GM12878 (cell line): ENCODE results near the gene HAND1. TPM values are rescaled to one million over a fixed set of nuclear protein-coding genes. Genes with fewer than 3 reads are reported as not detected.

Experiments
- ATAC-seq: fragments of 200-7000 bp; cut with Tn5 transposase; 3 replicates; pipeline ENCODE4 v1.9.1; 2020; ENCODE audit warnings: mild to moderate bottlenecking, moderate library complexity
- BruUV-seq: library from RNA; stranded (reverse); fragments of 400-500 nt; replicated peaks from 2 replicates; lab custom pipeline; 2021; lab: Mats Ljungman, UMichigan
- CTCF ChIA-PET: fragments of 300-600 bp; sonication (Branson Sonifier 250); formaldehyde crosslinking; extraction: SDS; loops from one replicate; lab custom pipeline; 2021; ENCODE audit warnings: inconsistent platforms; lab: Yijun Ruan, JAX
- POLR2A ChIA-PET: fragments of 350-600 bp; formaldehyde crosslinking; extraction: SDS; loops from one replicate; lab custom pipeline; 2021; ENCODE audit warnings: inconsistent platforms; lab: Charles Lee
- RAD21 ChIA-PET: fragments of 300-600 bp; sonication (Branson Sonifier 250); formaldehyde crosslinking; loops from one replicate; lab custom pipeline; 2023; ENCODE audit warnings: antibody characterized with exemption; ENCODE audit not compliant: unreplicated experiment; lab: Charles Lee
- SMC1A ChIA-PET: fragments of 300-600 bp; sonication (Branson Sonifier 250); formaldehyde crosslinking; loops from one replicate; lab custom pipeline; 2023; ENCODE audit not compliant: unreplicated experiment, uncharacterized antibody; lab: Charles Lee
- DNase-seq: peaks from one replicate; pipeline ENCODE4 v3.0.0-alpha.2; 2011; ENCODE audit warnings: low read depth, low spot score
- FAIRE-seq: peaks from 3 replicates; lab custom pipeline; 2011; peaks lifted over from hg19 to GRCh38; lab: Jason Lieb, UNC
- H2AFZ ChIP-seq: 2 replicates; pipeline ENCODE4 v1.6.0; 2011; ENCODE audit warnings: low read depth, low read length, control low read depth; ENCODE audit not compliant: control insufficient read depth
- H3K27ac ChIP-seq: 2 replicates; pipeline ENCODE4 v1.5.1; 2011; ENCODE audit warnings: control low read depth; ENCODE audit not compliant: control insufficient read depth, insufficient read depth
- H3K27me3 ChIP-seq, 2 experiments: replicated peaks in 1 of 2; 2 replicates each; pipeline versions ENCODE4 v1.6.0 to v1.6.1; 2011; ENCODE audit warnings: low read length in 1 of 2; ENCODE audit not compliant: control insufficient read depth in 2 of 2, insufficient read depth in 2 of 2
- H3K36me3 ChIP-seq, 2 experiments: 2 replicates each; pipeline ENCODE4 v1.5.1; 2011; ENCODE audit warnings: low read length in 1 of 2; ENCODE audit not compliant: control insufficient read depth in 2 of 2, insufficient read depth in 2 of 2
- H3K4me1 ChIP-seq: 2 replicates; pipeline ENCODE4 v1.6.1; 2011; ENCODE audit warnings: mild to moderate bottlenecking, low read length, moderate library complexity, mixed read lengths; ENCODE audit not compliant: control insufficient read depth, insufficient read depth
- H3K4me2 ChIP-seq: 2 replicates; pipeline ENCODE4 v1.6.0; 2011; ENCODE audit warnings: control low read depth; ENCODE audit not compliant: control insufficient read depth, insufficient read depth
- H3K4me3 ChIP-seq: fragments of 200-600 bp; sonication (generic); 2 replicates; pipeline ENCODE4 v1.5.1; 2016
- H3K79me2 ChIP-seq: 2 replicates; pipeline ENCODE4 v1.6.0; 2011; ENCODE audit warnings: low read length; ENCODE audit not compliant: control insufficient read depth, insufficient read depth
- H3K9ac ChIP-seq: 2 replicates; pipeline ENCODE4 v1.8.0; 2011; ENCODE audit warnings: low read length, control low read depth, mixed read lengths; ENCODE audit not compliant: control insufficient read depth, insufficient read depth
- H3K9me3 ChIP-seq: replicated peaks from 3 replicates; pipeline ENCODE4 v1.5.1; 2011; ENCODE audit warnings: mild to moderate bottlenecking, low read length; ENCODE audit not compliant: control insufficient read depth, insufficient read depth
- H4K20me1 ChIP-seq: 2 replicates; pipeline ENCODE4 v1.6.0; 2011; ENCODE audit not compliant: control insufficient read depth, insufficient read depth
- ASH2L ChIP-seq: fragments of 300-600, 200-600 bp; sonication (generic); IDR thresholded peaks from 2 replicates; pipeline ENCODE4 v1.6.1; 2017; ENCODE audit warnings: low read depth, mild to moderate bottlenecking, borderline replicate concordance
- BCL11A ChIP-seq: IDR thresholded peaks from 2 replicates; pipeline ENCODE4 v1.6.1; 2011; ENCODE audit warnings: low read depth, low read length
- CHD1 ChIP-seq: IDR thresholded peaks from 2 replicates; pipeline ENCODE4 v1.6.1; 2012; ENCODE audit warnings: low read depth, low read length, improper control_type of control experiment
- CREM ChIP-seq: IDR thresholded peaks from 2 replicates; pipeline ENCODE4 v1.6.1; 2014; ENCODE audit warnings: antibody characterized with exemption, low read depth
- ETV6 ChIP-seq, 2 experiments: fragments of 450-650 bp in 1 of 2; IDR thresholded peaks in 1 of 2; conservative IDR thresholded peaks in 1 of 2; 2 replicates each; pipeline ENCODE4 v1.6.1; 2014; ENCODE audit warnings: antibody characterized with exemption in 1 of 2, borderline replicate concordance in 1 of 2, low read depth in 1 of 2, mild to moderate bottlenecking in 1 of 2, moderate library complexity in 1 of 2
- FOS ChIP-seq: IDR thresholded peaks from 3 replicates; pipeline ENCODE4 v1.6.1; 2011; ENCODE audit warnings: borderline replicate concordance; ENCODE audit not compliant: insufficient read length; ENCODE audit errors: extremely low read depth
- HDGF ChIP-seq: fragments of 450-650 bp; IDR thresholded peaks from 2 replicates; pipeline ENCODE4 v1.6.1; 2016; ENCODE audit warnings: antibody characterized with exemption
- JUND ChIP-seq: IDR thresholded peaks from 2 replicates; pipeline ENCODE4 v1.6.1; 2012; ENCODE audit warnings: low read depth, mild to moderate bottlenecking, low read length, improper control_type of control experiment, moderate library complexity
- KAT2A ChIP-seq: conservative IDR thresholded peaks from 2 replicates; pipeline ENCODE4 v1.6.1; 2011; ENCODE audit warnings: low read depth, low read length; ENCODE audit not compliant: control insufficient read depth
- NBN ChIP-seq: fragments of 450-650 bp; IDR thresholded peaks from 2 replicates; pipeline ENCODE4 v1.6.1; 2016
- NR2C2 ChIP-seq: IDR thresholded peaks from 2 replicates; pipeline ENCODE4 v1.6.1; 2011; ENCODE audit warnings: borderline replicate concordance, low read depth; ENCODE audit not compliant: control insufficient read depth, insufficient read length
- PML ChIP-seq: IDR thresholded peaks from 2 replicates; pipeline ENCODE4 v1.6.1; 2012; ENCODE audit warnings: low read length, inconsistent platforms
- SMARCA5 ChIP-seq: fragments of 450-650 bp; IDR thresholded peaks from 2 replicates; pipeline ENCODE4 v1.6.1; 2017; ENCODE audit warnings: mild to moderate bottlenecking
- SMC3 ChIP-seq: IDR thresholded peaks from 2 replicates; pipeline ENCODE4 v1.6.1; 2011; ENCODE audit warnings: low read length, improper control_type of control experiment, borderline replicate concordance
- SPI1 ChIP-seq: IDR thresholded peaks from 2 replicates; pipeline ENCODE4 v1.6.1; 2011; ENCODE audit warnings: low read depth, mild to moderate bottlenecking, low read length, moderate library complexity, borderline replicate concordance; ENCODE audit not compliant: insufficient read depth
- SRF ChIP-seq, 2 experiments: IDR thresholded peaks; 2 replicates each; pipeline ENCODE4 v1.6.1; 2011; ENCODE audit warnings: low read depth in 2 of 2, low read length in 2 of 2, mild to moderate bottlenecking in 1 of 2, moderate library complexity in 1 of 2
- SUZ12 ChIP-seq: fragments of 200-600 bp; sonication (generic); IDR thresholded peaks from one replicate; pipeline ENCODE4 v1.6.1; 2018; ENCODE audit warnings: antibody characterized with exemption, mild to moderate bottlenecking; ENCODE audit not compliant: unreplicated experiment
- TCF12 ChIP-seq: IDR thresholded peaks from 2 replicates; pipeline ENCODE4 v1.6.1; 2011; ENCODE audit warnings: low read depth, mild to moderate bottlenecking, low read length
- WGBS: methylation state at CpG from one replicate; pipeline ENCODE4 v1.1.6; 2016; ENCODE audit warnings: low lambda C conversion rate; ENCODE audit not compliant: insufficient replicate concordance, insufficient coverage; ENCODE audit errors: missing lambda C conversion rate; 5-methylcytosine and 5-hydroxymethylcytosine counted together
- in situ Hi-C: fragments of 300-500 bp; cut with MboI; formaldehyde crosslinking; loops from 9 replicates; pipeline ENCODE4 v1.14.3; 2018; ENCODE audit warnings: mixed read lengths
- intact Hi-C: fragments of 100-400 bp; cut with micrococcal nuclease; formaldehyde crosslinking; loops from one replicate; pipeline ENCODE4 v1.14.2; 2022; ENCODE audit not compliant: unreplicated experiment
- polyA plus RNA-seq, 11 experiments: library from polyadenylated mRNA; depleted of rRNA in 4 of 11; unstranded in 6 of 11; stranded (reverse) in 5 of 11; fragments of >200 nt; fragmentation: Nextera tagmentation in 4 of 11; fragmentation: Illumina TruSeq in 1 of 11; extraction: Ambion mirVana in 4 of 11; extraction: Trizol in 1 of 11; gene quantifications; 1 replicate in 1 of 11; 2 replicates in 10 of 11; pipeline versions ENCODE4 v1.2.1 to v1.2.3, GENCODE V29; 2011 to 2016; ENCODE audit warnings: inconsistent platforms in 2 of 11, missing spikeins in 2 of 11, low read depth in 1 of 11
- total RNA-seq, 4 experiments: library from RNA; depleted of rRNA in 3 of 4; stranded (reverse); fragments of >200 nt in 3 of 4; fragmentation: Illumina TruSeq in 1 of 4; extraction: Trizol in 1 of 4; gene quantifications; 2 replicates each; pipeline versions ENCODE4 v1.2.1 to v1.2.3, GENCODE V29; 2013 to 2021
- TF ChIP-seq, protein P1 (sequence below): fragments of 450-650 bp; IDR thresholded peaks from 2 replicates; pipeline ENCODE4 v1.6.1; 2018; ENCODE audit warnings: borderline replicate concordance, mild to moderate bottlenecking; ENCODE audit not compliant: partially characterized antibody
- TF ChIP-seq, protein P2 (sequence below): IDR thresholded peaks from 2 replicates; pipeline ENCODE4 v1.6.1; 2011; ENCODE audit warnings: low read depth, mild to moderate bottlenecking, low read length, moderate library complexity, borderline replicate concordance; ENCODE audit errors: extremely low read depth

The HAND1 gene
- total and polyA plus RNA-seq, 10 of the 15 experiments (the other 5 are each of a cell fraction or from before 2014, with no cell fraction given) = 0.06 to 0.41 (median 0.27) TPM; not detected in 4

DNA sequence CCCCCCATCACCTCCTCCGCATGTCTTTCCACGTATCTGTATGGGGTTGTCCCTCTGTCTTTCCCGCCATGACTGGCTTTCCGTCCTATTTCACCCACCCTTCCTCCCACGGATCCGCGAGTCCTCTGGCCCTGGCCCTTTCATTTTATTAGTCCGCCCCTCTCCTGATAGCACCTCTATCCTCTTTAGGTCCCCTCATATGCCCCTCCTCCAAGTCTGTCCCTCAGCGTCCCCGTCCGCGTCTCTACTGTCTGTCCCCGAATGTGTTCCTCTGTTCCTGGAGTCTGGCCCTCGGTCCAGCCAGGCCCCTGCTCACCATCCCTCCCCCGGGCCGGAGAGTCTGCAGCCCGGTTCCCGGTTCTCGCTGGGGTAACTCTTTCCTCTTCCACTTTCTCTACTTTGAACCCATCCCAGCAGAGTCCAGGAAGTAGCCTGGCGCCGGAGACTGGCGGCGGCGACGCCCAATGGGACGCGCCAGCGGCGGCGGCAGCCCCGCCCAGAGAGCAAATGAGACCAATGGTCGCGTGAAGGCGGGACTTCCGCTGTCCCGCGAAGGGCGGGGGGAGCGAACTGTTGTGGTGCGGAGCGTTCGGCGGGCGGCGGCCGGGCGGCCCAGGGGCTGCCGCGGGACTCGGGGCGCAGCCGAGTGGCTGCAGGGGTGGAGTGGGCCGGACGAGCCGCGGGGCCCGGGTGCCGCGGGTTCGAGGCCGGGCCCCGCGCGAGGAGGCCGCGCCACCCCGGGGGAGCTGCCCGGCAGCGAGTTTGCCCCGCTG lies 32.4 kb downstream of the HAND1 start, which contains the start of gene SAP30L:
SAP30L (plus strand) TSS at position 576 of the 773 bp plus-strand sequence. CDS start 608 bp downstream, outside the sequence.
- SMC1A ChIA-PET = no interaction called here
- RAD21 ChIA-PET = interaction anchor here (1.1 kb wide), 1 partner anchor 16 kb away, joined by 3 read pairs; no protein-coding TSS in a partner anchor
- H3K9me3 ChIP-seq = no peaks in the 10 kb centered on the region
- peak; percentile 91 for ATAC-seq
- BruUV-seq = no TSS peak
- H4K20me1 ChIP-seq = no peaks in the 10 kb centered on the region
- no peaks in the 10 kb centered on the region for H3K27me3 ChIP-seq
- H3K27ac ChIP-seq = peak within 1 kb of the TSS; percentile 84
- peak; percentile 81 for DNase-seq
- peak within 1 kb of the TSS; percentile 82 for H3K4me2 ChIP-seq
- CTCF ChIA-PET = interaction anchor here (0.9 kb wide), 1 partner anchor 23 kb away, joined by 3 read pairs; no protein-coding TSS in a partner anchor
- peak; percentile 94 for FAIRE-seq
- H3K4me3 ChIP-seq = peak within 1 kb of the TSS; percentile 87
- WGBS = 1% methylated on average over 58 of the region's 70 CpGs
- intact Hi-C loops (loop anchor here (5.0 to 10.0 kb wide), 2 partner anchors 412 to 489 kb away; partner anchors contain the start of genes CNOT8 and GEMIN5), in situ Hi-C loops (no loop called here)
- H2AFZ ChIP-seq = peak within 1 kb of the TSS; percentile 56
- H3K9ac ChIP-seq = peak within 1 kb of the TSS; percentile 91
- H3K79me2 ChIP-seq = peaks cover 54% of the 10 kb centered on the region
- H3K36me3 ChIP-seq = peaks cover 0 to 8% of the 10 kb centered on the region in 2 experiments; a peak in 2 of 4 replicates
- POLR2A ChIA-PET = no interaction called here
- peaks cover 5% of the 10 kb centered on the region for H3K4me1 ChIP-seq
- no peak for TF ChIP-seq JUND
- peak; percentile 83 for TF ChIP-seq FOS
- TF ChIP-seq NBN = peak; percentile 84; the same call in 1 of the 2 replicates
- TF ChIP-seq ASH2L = no peak
- no peak for TF ChIP-seq PML
- no peak for TF ChIP-seq KAT2A
- 0 out of 2 replicates have a peak, but pooled peaks have one; percentile 4 for TF ChIP-seq SPI1
- TF ChIP-seq, protein P1, sequence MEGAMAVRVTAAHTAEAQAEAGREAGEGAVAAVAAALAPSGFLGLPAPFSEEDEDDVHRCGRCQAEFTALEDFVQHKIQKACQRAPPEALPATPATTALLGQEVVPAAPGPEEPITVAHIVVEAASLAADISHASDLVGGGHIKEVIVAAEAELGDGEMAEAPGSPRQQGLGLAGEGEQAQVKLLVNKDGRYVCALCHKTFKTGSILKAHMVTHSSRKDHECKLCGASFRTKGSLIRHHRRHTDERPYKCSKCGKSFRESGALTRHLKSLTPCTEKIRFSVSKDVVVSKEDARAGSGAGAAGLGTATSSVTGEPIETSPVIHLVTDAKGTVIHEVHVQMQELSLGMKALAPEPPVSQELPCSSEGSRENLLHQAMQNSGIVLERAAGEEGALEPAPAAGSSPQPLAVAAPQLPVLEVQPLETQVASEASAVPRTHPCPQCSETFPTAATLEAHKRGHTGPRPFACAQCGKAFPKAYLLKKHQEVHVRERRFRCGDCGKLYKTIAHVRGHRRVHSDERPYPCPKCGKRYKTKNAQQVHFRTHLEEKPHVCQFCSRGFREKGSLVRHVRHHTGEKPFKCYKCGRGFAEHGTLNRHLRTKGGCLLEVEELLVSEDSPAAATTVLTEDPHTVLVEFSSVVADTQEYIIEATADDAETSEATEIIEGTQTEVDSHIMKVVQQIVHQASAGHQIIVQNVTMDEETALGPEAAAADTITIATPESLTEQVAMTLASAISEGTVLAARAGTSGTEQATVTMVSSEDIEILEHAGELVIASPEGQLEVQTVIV = peak; percentile 95
- 0 out of 2 replicates have a peak, but pooled peaks have one; percentile 36 for TF ChIP-seq SMARCA5
- no peak for TF ChIP-seq SUZ12
- TF ChIP-seq SMC3 = no peak
- peak in 1 of 2 experiments; percentile 45; a peak in 1 of 4 replicates for TF ChIP-seq ETV6 (conservative IDR thresholded peaks at IDR 0.05 in 1 of 2, IDR thresholded peaks at IDR 0.05 in 1 of 2; ENCODE audit: borderline replicate concordance in 1 of 2, low read depth in 1 of 2)
- TF ChIP-seq HDGF = peak; percentile 80; the same call in 1 of the 2 replicates
- no peak for TF ChIP-seq SRF (IDR thresholded peaks at IDR 0.05; ENCODE audit: low read depth in 2 of 2, low read length in 2 of 2)
- TF ChIP-seq, protein P2, sequence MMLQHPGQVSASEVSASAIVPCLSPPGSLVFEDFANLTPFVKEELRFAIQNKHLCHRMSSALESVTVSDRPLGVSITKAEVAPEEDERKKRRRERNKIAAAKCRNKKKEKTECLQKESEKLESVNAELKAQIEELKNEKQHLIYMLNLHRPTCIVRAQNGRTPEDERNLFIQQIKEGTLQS = no peak
- peak; percentile 52 for TF ChIP-seq CREM
- TF ChIP-seq CHD1 = no peak
- no peak for TF ChIP-seq BCL11A
- TF ChIP-seq NR2C2 = no peak
- no peak for TF ChIP-seq TCF12
